PC-9 (cell line): ENCODE data around the gene ANO4. TPM values are rescaled to one million over a fixed set of nuclear protein-coding genes. Genes with fewer than 3 reads are reported as not detected.

ENCODE experiments used
- BruUV-seq: library from RNA; stranded (reverse); fragments of 400-500 nt; replicated peaks from 2 replicates; lab custom pipeline; 2021; lab: Mats Ljungman, UMichigan
- CTCF ChIA-PET: fragments of 300-600 bp; sonication (Branson Sonifier 250); formaldehyde crosslinking; loops from one replicate; lab custom pipeline; 2022; ENCODE audit warnings: antibody characterized with exemption; lab: Charles Lee
- POLR2A ChIA-PET: fragments of 300-600 bp; sonication (Branson Sonifier 250); formaldehyde crosslinking; loops from one replicate; lab custom pipeline; 2022; ENCODE audit warnings: antibody characterized with exemption; ENCODE audit not compliant: unreplicated experiment; lab: Charles Lee
- DNase-seq, 2 experiments: peaks; one replicate each; pipeline versions ENCODE4 v3.0.0 to v3.0.0-alpha.2; 2015 to 2022; ENCODE audit warnings: mixed read lengths in 1 of 2
- H2AFZ ChIP-seq: fragments of 200-600 bp; sonication (generic); 2 replicates; pipeline ENCODE4 v1.8.1; 2017; ENCODE audit warnings: antibody characterized with exemption
- H3F3A ChIP-seq: fragments of 200-600 bp; sonication (generic); 2 replicates; pipeline ENCODE4 v1.8.1; 2017; ENCODE audit warnings: antibody characterized with exemption, mild to moderate bottlenecking, low read depth; ENCODE audit not compliant: insufficient read depth
- H3K27ac ChIP-seq: fragments of 200-600 bp; sonication (generic); 2 replicates; pipeline ENCODE4 v1.6.1; 2016; ENCODE audit warnings: mixed run types
- H3K27me3 ChIP-seq: fragments of 200-600 bp; sonication (generic); 2 replicates; pipeline ENCODE4 v1.6.1; 2016; ENCODE audit warnings: low read depth, mixed run types; ENCODE audit not compliant: insufficient read depth
- H3K36me3 ChIP-seq: fragments of 200-600 bp; sonication (generic); 2 replicates; pipeline ENCODE4 v1.6.1; 2016; ENCODE audit warnings: low read depth, mixed run types
- H3K4me1 ChIP-seq: fragments of 200-600 bp; sonication (generic); replicated peaks from 2 replicates; pipeline ENCODE4 v1.6.1; 2016; ENCODE audit warnings: mixed run types; ENCODE audit not compliant: insufficient read depth
- H3K4me2 ChIP-seq: fragments of 200-600 bp; sonication (generic); 2 replicates; pipeline ENCODE4 v1.6.1; 2017; ENCODE audit warnings: mixed run types
- H3K4me3 ChIP-seq: fragments of 200-600 bp; sonication (generic); 2 replicates; pipeline ENCODE4 v1.6.1; 2016; ENCODE audit warnings: mixed run types
- H3K79me2 ChIP-seq: fragments of 200-600 bp; sonication (generic); 2 replicates; pipeline ENCODE4 v1.6.1; 2017; ENCODE audit warnings: low read depth, mixed run types
- H3K9me2 ChIP-seq: fragments of 200-600 bp; sonication (generic); 2 replicates; pipeline ENCODE4 v1.8.1; 2017; ENCODE audit warnings: mild to moderate bottlenecking; ENCODE audit not compliant: insufficient read depth
- H3K9me3 ChIP-seq: fragments of 200-600 bp; sonication (generic); 2 replicates; pipeline ENCODE4 v1.8.1; 2016; ENCODE audit warnings: low read depth; ENCODE audit not compliant: insufficient read depth
- H4K20me1 ChIP-seq: fragments of 200-600 bp; sonication (generic); 2 replicates; pipeline ENCODE4 v1.8.1; 2017; ENCODE audit not compliant: insufficient read depth
- EZH2 ChIP-seq: fragments of 200-600 bp; sonication (generic); IDR thresholded peaks from 2 replicates; pipeline ENCODE4 v1.8.0; 2017; ENCODE audit warnings: antibody characterized with exemption, low read depth
- intact Hi-C: fragments of 100-400 bp; cut with micrococcal nuclease; formaldehyde crosslinking; loops from one replicate; pipeline ENCODE4 v1.10.0; 2022; ENCODE audit not compliant: unreplicated experiment
- total RNA-seq: library from RNA; stranded (reverse); gene quantifications from 2 replicates; pipeline ENCODE4 v1.2.3, GENCODE V29; 2021
- TF ChIP-seq, protein P1 (sequence below): fragments of 200-600 bp; sonication (generic); conservative IDR thresholded peaks from 2 replicates; pipeline ENCODE4 v1.6.1; 2017; ENCODE audit warnings: mixed run types, antibody characterized with exemption, mild to moderate bottlenecking, moderate library complexity

The ANO4 gene
- total RNA-seq, 1 experiment from 2014 or later = not detected

DNA sequence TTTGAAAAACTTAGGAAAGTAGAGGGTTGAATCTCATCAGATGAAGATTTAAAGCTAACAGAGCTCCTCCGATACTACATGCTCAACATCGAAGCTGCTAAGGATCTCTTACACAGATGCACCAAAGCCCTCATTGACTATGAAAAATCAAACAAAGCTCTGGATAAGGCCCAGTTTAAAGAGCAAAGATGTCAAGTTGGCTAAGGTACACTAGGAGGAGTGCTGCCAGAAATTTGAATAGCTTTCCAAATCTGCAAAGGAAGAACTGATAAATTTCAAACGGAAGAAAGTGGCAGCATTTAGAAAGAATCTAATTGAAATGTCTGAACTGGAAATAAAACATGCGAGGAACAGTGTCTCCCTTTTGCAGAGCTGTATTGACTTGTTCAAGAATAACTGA, 274.3 kb downstream of the ANO4 start:
- CTCF ChIA-PET = no interaction called here
- no peak for TF ChIP-seq EZH2
- TF ChIP-seq, protein P1, sequence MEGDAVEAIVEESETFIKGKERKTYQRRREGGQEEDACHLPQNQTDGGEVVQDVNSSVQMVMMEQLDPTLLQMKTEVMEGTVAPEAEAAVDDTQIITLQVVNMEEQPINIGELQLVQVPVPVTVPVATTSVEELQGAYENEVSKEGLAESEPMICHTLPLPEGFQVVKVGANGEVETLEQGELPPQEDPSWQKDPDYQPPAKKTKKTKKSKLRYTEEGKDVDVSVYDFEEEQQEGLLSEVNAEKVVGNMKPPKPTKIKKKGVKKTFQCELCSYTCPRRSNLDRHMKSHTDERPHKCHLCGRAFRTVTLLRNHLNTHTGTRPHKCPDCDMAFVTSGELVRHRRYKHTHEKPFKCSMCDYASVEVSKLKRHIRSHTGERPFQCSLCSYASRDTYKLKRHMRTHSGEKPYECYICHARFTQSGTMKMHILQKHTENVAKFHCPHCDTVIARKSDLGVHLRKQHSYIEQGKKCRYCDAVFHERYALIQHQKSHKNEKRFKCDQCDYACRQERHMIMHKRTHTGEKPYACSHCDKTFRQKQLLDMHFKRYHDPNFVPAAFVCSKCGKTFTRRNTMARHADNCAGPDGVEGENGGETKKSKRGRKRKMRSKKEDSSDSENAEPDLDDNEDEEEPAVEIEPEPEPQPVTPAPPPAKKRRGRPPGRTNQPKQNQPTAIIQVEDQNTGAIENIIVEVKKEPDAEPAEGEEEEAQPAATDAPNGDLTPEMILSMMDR = no peak
- no peaks in the 10 kb centered on the region for H3K9me3 ChIP-seq
- H3K4me2 ChIP-seq = no peak overlapping the region
- POLR2A ChIA-PET = no interaction called here
- no peaks in the 10 kb centered on the region for H3K4me1 ChIP-seq
- no peaks in the 10 kb centered on the region for H3K27me3 ChIP-seq
- H2AFZ ChIP-seq = no peak overlapping the region
- no peak overlapping the region for H3K4me3 ChIP-seq
- no peaks in the 10 kb centered on the region for H3K9me2 ChIP-seq
- no TSS peak for BruUV-seq
- no peaks in the 10 kb centered on the region for H3K79me2 ChIP-seq
- intact Hi-C loops = no loop called here
- no peaks in the 10 kb centered on the region for H3F3A ChIP-seq
- H3K36me3 ChIP-seq = no peaks in the 10 kb centered on the region
- no peak overlapping the region for H3K27ac ChIP-seq
- no peak for DNase-seq
- no peaks in the 10 kb centered on the region for H4K20me1 ChIP-seq

DNA sequence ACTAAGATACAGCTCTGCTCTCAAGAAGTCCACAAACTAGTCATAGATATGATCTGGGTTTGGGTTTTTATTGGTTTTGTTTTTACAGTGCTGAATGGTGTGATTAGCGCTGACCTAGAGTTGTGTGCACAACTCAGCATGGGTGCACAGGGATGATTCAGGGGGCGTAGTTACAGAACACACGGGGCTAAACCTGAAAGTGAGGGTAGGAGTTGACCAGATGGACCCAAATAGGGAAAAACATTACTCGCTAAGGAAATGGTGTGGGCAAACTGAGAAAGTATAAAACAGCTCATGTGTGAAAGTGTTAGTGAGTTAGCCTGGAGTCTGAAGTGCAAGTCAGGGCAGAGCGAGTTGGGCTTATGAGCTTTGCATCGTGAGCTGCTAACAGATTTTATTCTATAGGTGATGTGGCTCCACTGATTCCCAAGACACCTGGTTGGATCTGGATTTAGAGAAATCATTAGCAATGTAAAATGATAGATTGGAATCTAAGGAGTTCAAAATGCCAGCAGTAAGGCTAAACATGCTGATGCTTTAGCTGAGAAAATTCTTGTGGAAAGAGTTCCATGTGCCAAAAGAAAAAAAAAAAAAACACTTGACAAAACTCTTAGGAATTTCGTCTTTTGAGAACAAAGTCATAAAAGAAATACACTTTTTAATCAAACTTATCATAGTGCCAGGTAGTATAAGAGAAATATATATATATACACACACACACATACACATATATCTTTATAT, 280.5 kb downstream of the ANO4 start:
- Histone ChIP-seq H3K4me1 (no peaks in the 10 kb centered on the region), H4K20me1 (no peaks in the 10 kb centered on the region), H3K27me3 (no peaks in the 10 kb centered on the region), H3K4me2 (no peak overlapping the region), H3K36me3 (no peaks in the 10 kb centered on the region), H3K4me3 (no peak overlapping the region), H3K9me2 (no peaks in the 10 kb centered on the region), H2AFZ (no peak overlapping the region), H3F3A (no peaks in the 10 kb centered on the region), H3K9me3 (no peaks in the 10 kb centered on the region), H3K79me2 (no peaks in the 10 kb centered on the region), H3K27ac (no peak overlapping the region)
- ChIA-PET POLR2A (no interaction called here), CTCF (no interaction called here)
- TF ChIP-seq, protein P1 = no peak
- no peak for TF ChIP-seq EZH2
- intact Hi-C loops = no loop called here
- no TSS peak for BruUV-seq
- DNase-seq = no peak

DNA sequence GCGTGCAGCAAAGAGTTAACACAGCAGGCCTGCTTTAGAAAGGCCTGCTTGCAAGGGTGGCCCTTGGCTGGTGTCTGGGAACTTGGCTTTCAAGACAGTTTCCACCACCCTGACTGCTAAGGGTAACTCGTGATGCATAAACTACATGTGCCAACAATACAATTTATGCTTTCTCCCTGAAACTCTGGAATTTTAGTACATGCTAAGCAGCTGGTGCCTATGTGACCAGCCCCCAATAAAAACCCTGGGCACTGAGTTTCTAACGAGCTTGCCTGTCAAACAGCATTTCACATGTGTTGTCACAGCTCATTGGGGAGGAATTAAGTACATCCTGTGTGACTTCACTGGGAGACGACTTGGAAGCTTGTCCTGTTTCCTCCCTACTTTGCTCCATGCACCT, 282.3 kb downstream of the ANO4 start:
- H2AFZ ChIP-seq = no peak overlapping the region
- H4K20me1 ChIP-seq = no peaks in the 10 kb centered on the region
- POLR2A ChIA-PET = no interaction called here
- TF ChIP-seq, protein P1 = no peak
- no peak for TF ChIP-seq EZH2
- no peak for DNase-seq
- H3K4me1 ChIP-seq = no peaks in the 10 kb centered on the region
- no TSS peak for BruUV-seq
- H3K9me3 ChIP-seq = no peaks in the 10 kb centered on the region
- no peaks in the 10 kb centered on the region for H3K36me3 ChIP-seq
- H3K9me2 ChIP-seq = no peaks in the 10 kb centered on the region
- H3K27me3 ChIP-seq = no peaks in the 10 kb centered on the region
- intact Hi-C loops = no loop called here
- H3F3A ChIP-seq = no peaks in the 10 kb centered on the region
- no peak overlapping the region for H3K4me3 ChIP-seq
- no peaks in the 10 kb centered on the region for H3K79me2 ChIP-seq
- no peak overlapping the region for H3K27ac ChIP-seq
- no peak overlapping the region for H3K4me2 ChIP-seq
- CTCF ChIA-PET = no interaction called here
